ENCODE measurements around the gene IER5L.
"Not testable (repeated sequence)": the region's sequence is repeated elsewhere in the genome, so short reads cannot be mapped to it uniquely, and the experiment has no call there.

IER5L gene

GRCh38 chr9:129178568-129179382 is 714 bp upstream of the IER5L start:
- no peak for DNase-seq

GRCh38 chr9:129177443-129177790 is 644 bp downstream of the IER5L start:
- no peak for DNase-seq

- no peak for DNase-seq
These were observed 1.2 kb downstream of the IER5L start for GRCh38 chr9:129176701-129177442.

GRCh38 chr9:129175825-129176633 is 2.0 kb downstream of the IER5L start:
- DNase-seq = peak; percentile 40

- DNase-seq = no peak
These were observed 2.6 kb downstream of the IER5L start for GRCh38 chr9:129175515-129175824.

- DNase-seq = peak; percentile 38
These were observed 3.1 kb downstream of the IER5L start for GRCh38 chr9:129174724-129175514.

- peak; percentile 77 for DNase-seq
These were observed 3.8 kb downstream of the IER5L start for GRCh38 chr9:129174102-129174723.

- DNase-seq = no peak
These were observed 4.6 kb downstream of the IER5L start for GRCh38 chr9:129173296-129174101.

- no peak for DNase-seq
These were observed 5.2 kb downstream of the IER5L start for GRCh38 chr9:129172816-129173215.

- no peak for DNase-seq
These were observed 5.9 kb downstream of the IER5L start for GRCh38 chr9:129171993-129172751.

GRCh38 chr9:129170229-129170628 is 7.8 kb downstream of the IER5L start:
- no peak for DNase-seq

GRCh38 chr9:129166623-129167557 is 11.2 kb downstream of the IER5L start:
- DNase-seq = no peak

GRCh38 chr9:129165198-129165597 is 12.9 kb downstream of the IER5L start:
- DNase-seq = no peak

- DNase-seq = no peak
These were observed 13.7 kb downstream of the IER5L start for GRCh38 chr9:129164246-129164930.

- no peak for DNase-seq
These were observed 14.3 kb downstream of the IER5L start for GRCh38 chr9:129163753-129164152.

- DNase-seq = not testable (repeated sequence)
These were observed 14.8 kb downstream of the IER5L start for GRCh38 chr9:129163198-129163670.

- no peak for DNase-seq
These were observed 15.4 kb downstream of the IER5L start for GRCh38 chr9:129162497-129163197.

- DNase-seq = no peak
These were observed 16.6 kb downstream of the IER5L start for GRCh38 chr9:129161534-129161837.
